Measurements from ENCODE around the gene PSME2.
A peak's percentile ranks its signal among the peaks of the same experiment; 100 is the strongest.
"Not testable (repeated sequence)": the region's sequence is repeated elsewhere in the genome, so short reads cannot be mapped to it uniquely, and the experiment has no call there.

Gene PSME2

GRCh38 chr14:24110523-24110922, 35.9 kb downstream of the PSME2 start:
- no peak for DNase-seq

DNA sequence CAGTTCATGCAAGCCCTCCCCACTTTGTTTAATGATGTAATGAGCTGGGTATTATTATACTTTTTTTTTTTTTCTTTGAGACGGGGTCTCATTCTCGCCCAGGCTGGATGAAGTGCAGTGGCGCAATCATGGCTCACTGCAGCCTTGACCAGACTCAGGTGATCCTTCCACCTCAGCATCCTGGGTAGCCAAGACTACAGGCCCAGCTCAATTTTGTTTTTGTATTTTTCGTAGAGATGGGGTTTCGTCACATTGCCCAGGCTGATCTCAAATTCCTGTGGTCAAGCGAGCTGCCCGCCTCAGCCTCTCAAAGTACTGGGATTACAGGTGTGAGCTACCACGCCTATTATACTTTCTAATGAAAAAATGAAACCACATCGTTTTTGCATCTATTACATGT, 36.4 kb downstream of the PSME2 start:
- DNase-seq = no peak

GRCh38 chr14:24108336-24108874, 38.0 kb downstream of the PSME2 start:
- no peak for DNase-seq

DNA sequence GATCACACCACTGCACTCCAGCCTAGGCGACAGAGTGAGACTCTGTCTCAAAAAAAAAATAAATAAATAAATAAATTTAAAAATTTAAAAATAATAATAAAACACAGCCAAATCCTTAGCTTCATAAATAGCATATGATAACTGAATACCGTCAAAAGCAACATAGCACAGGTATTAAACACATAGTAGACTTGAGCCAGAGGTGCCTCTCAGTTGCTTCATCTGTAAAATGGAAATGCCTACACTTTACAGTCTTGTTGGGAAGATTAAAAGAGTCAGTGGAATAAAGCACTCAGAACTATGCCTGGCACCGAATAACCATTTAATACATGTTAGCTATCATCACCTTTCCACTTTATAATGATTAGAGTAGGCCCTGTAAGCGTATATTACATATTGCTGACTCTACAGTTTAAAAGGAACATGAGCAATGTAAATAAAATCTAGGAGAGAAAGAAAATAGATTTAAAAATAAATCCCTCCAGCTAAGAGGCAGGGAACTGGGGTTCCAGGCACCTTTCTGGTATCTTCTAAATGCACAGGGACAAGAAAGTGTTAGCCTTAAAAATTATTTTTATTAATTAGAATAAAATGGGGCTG, 39.6 kb downstream of the PSME2 start:
- DNase-seq = no peak

DNA sequence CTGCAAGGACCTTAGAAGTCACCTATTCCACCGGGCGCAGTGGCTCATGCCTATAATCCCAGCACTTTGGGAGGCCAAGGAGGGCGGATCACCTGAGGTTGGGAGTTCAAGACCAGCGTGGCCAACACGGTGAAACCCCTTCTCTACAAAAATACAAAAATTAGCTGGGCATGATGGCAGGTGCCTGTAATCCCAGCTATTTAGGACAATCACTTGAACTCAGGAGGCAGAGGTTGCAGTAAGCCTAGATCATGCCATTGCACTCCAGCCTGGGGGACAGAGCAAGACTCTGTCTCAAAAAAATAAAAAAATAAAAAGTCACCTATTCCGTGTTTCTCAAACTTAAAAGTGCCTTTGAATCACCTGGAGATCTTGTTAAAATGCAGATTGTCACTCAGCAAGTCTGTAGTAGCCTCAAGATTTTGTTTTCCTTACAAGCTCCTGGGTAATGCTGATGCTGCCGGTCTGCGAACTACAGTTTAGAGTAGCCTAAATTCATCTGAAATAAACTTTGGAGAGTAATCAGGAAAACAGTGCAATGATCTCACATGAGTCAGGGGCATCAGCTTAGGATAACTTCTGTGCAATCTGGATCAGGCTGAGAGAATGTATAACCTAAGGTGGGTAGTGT, 40.7 kb downstream of the PSME2 start:
- not testable (repeated sequence) for DNase-seq

DNA sequence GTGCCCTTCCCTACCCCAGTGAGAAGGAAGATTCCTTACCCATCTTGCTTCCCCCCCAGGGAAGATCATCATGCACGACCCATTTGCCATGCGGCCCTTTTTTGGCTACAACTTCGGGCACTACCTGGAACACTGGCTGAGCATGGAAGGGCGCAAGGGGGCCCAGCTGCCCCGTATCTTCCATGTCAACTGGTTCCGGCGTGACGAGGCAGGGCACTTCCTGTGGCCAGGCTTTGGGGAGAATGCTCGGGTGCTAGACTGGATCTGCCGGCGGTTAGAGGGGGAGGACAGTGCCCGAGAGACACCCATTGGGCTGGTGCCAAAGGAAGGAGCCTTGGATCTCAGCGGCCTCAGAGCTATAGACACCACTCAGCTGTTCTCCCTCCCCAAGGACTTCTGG, 43.0 kb downstream of the PSME2 start:
- DNase-seq = no peak

GRCh38 chr14:24102357-24103048, 43.9 kb downstream of the PSME2 start:
- no peak for DNase-seq

GRCh38 chr14:24100982-24101494, 45.4 kb downstream of the PSME2 start:
- no peak for DNase-seq

DNA sequence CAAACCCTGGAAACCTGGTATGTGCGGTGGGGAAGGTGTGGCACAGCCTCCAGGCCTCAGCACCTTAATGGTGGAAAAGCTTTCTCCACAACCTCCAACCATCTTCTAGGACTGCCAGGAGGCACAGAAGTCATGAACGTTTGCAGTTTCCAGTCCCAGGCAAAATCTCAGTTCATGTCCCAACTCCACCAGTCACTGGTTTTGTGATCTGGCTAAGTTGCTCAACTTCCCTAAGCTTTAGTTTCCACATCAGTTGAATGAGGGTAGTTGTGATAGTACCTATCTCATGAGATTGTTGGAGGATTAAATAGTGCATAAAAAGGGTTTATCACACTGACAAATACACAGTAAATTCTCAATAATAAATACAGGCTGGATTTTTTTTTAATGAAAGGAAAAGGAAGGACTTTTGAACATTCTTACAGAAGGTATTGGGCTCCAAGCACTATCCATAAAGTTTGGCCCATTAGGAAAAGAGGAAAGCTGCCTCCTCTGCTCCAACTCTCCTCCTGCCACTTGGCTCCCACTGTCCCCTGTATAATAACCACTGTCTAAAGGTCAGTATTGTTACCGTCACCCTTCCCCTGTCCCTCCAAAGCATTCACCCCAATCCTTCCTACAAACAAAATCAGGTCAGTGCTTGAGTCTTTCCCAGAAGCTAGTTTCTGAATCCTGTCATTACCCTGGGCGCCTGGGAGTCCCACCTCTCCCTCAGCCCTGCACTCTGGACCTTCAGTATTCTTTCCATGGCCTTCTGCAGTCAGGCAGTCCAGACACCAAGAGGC, 46.0 kb downstream of the PSME2 start:
- DNase-seq = no peak

GRCh38 chr14:24098927-24099813, 47.2 kb downstream of the PSME2 start:
- DNase-seq = no peak

- DNase-seq = no peak
Observed at GRCh38 chr14:24098229-24098926, 48.0 kb downstream of the PSME2 start.

- no peak for DNase-seq
Observed at GRCh38 chr14:24096545-24097181, 49.7 kb downstream of the PSME2 start.

DNA sequence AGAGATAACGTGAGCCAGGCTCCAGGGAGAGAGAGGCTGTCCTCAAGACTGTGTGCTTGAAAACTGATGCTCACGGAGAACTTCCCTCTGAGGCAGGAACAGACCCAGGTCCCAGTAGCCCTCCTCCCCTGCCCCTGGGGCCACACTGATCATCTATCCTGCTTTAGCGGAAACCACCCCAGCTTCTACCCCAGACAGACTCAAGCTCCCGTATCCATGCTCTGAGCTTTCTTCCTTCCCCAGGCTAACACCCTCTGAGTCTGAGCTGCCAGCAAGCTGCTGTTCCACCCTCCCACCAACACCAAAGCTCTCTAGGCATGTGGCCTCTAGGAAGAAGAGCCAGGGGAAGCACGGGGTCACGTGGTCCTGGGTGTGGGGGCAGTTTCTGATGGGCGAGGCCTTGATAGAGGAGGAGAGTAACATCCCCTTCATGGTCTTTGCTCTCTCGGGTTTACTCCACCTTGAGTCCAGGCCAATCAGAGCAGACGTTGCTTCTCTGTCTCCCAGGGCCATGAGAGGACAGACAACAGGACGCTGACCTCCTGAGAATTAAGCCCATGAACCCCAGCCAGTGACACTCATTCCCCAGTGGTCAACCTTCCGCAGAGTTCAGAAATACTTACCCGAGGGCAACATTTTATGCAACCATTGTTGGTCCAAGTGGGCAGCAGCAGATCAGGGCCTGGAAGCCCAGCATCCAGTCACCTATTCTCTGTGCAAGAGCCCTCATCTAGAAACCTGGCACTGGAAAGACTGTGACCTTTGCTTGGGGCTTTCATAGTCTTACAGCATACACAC, 50.9 kb downstream of the PSME2 start:
- peak in 1 of 2 donors; percentile 29 for DNase-seq

DNA sequence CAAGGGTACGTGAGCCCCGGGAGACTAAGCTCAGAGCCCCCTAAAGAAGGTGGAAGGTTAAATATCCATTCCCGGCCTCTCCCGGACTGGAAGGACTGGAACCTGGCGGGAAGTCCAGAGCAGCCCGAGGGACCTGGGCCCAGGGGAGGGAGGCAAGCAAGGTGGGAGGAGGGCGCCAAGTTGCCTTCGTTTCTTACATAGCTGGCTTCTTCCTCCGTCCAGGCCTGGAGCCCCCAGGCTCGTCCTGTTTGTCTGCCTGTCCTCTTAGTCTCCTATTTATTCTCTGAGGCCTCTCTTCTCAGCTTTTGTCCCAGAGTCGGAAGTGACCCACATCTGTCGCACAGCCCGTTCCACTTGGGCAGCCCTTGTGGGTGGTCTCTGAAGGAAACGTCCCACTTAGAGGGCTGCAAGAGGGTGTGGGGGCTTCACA, 51.6 kb downstream of the PSME2 start:
- no peak for DNase-seq

GRCh38 chr14:24093901-24094840, 52.2 kb downstream of the PSME2 start, which contains the start of gene PCK2:
Gene PCK2 (plus strand): TSS chr14:24094311. CDS start chr14:24094406, 95 bp downstream.
- DNase-seq = peak; percentile 72 to 92

Data from bone marrow (tissue), 2 donors.